ENCODE data around the gene SLU7.

The SLU7 gene

DNA sequence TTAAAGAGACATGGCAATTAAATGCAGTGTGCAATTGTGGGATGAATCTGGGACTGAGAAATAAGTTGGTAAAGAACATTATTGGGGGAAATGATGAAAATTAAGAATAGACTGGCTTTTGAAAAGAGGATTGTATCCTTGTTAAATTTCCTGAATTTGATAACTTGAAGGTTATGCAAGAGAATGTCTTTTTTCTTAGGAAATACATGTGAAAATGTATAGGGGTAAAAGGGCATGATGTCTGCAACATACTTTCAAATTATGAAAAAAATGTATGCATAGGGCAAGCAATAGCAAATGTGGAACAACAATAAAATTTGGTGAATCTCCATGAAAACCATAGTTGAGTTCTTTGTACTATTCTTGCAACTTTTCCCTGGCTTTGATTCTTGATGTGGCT lies 26.9 kb upstream of the SLU7 start:
- no peak overlapping the region for H3K4me3 ChIP-seq (ENCODE audit: low read length)
- H2BK120ac ChIP-seq (ENCODE audit: low read depth, low read length): no peak overlapping the region
- H3K9ac ChIP-seq (ENCODE audit: low read length): no peak overlapping the region
- H3K27me3 ChIP-seq (ENCODE audit: insufficient read depth, low read length, poor library complexity): no peaks in the 10 kb centered on the region
- H3K18ac ChIP-seq (ENCODE audit: low read length): no peak overlapping the region
- DNase-seq: no peak
- H2AK5ac ChIP-seq (ENCODE audit: low read length): no peak overlapping the region
- no peaks in the 10 kb centered on the region for H3K4me1 ChIP-seq (ENCODE audit: control insufficient read depth, low read depth, low read length)
- no peak overlapping the region for H3K23ac ChIP-seq (ENCODE audit: low read length)
- H3K56ac ChIP-seq (ENCODE audit: low read length): no peak overlapping the region
- no peak overlapping the region for H4K8ac ChIP-seq (ENCODE audit: low read depth, low read length)
- no peak overlapping the region for H2BK5ac ChIP-seq (ENCODE audit: low read length)
- no peak overlapping the region for H4K5ac ChIP-seq (ENCODE audit: low read length)
- H3K4ac ChIP-seq (ENCODE audit: low read depth, low read length): no peak overlapping the region
- no peaks in the 10 kb centered on the region for H3K36me3 ChIP-seq (ENCODE audit: control insufficient read depth, insufficient read depth, low read length)
- H3K27ac ChIP-seq (ENCODE audit: low read depth, low read length): no peak overlapping the region
- H3K79me2 ChIP-seq (ENCODE audit: control insufficient read depth, insufficient read depth, low read length): no peaks in the 10 kb centered on the region
- no peak overlapping the region for H2BK15ac ChIP-seq (replicated peaks; ENCODE audit: low read depth)
- H3K4me2 ChIP-seq (ENCODE audit: low read length): no peak overlapping the region
- no peaks in the 10 kb centered on the region for H3K79me1 ChIP-seq (ENCODE audit: low read length)

GRCh38 chr5:160445132-160445531 lies 26.3 kb upstream of the SLU7 start:
- no peak overlapping the region for H3K18ac ChIP-seq (ENCODE audit: low read length)
- H3K79me2 ChIP-seq (ENCODE audit: control insufficient read depth, insufficient read depth, low read length): no peaks in the 10 kb centered on the region
- no peak overlapping the region for H3K23ac ChIP-seq (ENCODE audit: low read length)
- no peak overlapping the region for H4K8ac ChIP-seq (ENCODE audit: low read depth, low read length)
- H2BK120ac ChIP-seq (ENCODE audit: low read depth, low read length): no peak overlapping the region
- H3K27me3 ChIP-seq (ENCODE audit: insufficient read depth, low read length, poor library complexity): no peaks in the 10 kb centered on the region
- no peak overlapping the region for H4K5ac ChIP-seq (ENCODE audit: low read length)
- no peak overlapping the region for H3K4me3 ChIP-seq (ENCODE audit: low read length)
- H3K4me2 ChIP-seq (ENCODE audit: low read length): no peak overlapping the region
- H3K79me1 ChIP-seq (ENCODE audit: low read length): no peaks in the 10 kb centered on the region
- no peaks in the 10 kb centered on the region for H3K4me1 ChIP-seq (ENCODE audit: control insufficient read depth, low read depth, low read length)
- WGBS (ENCODE audit: extremely low coverage, insufficient coverage, low lambda C conversion rate): no CpG with 5 or more reads among the region's 1 CpG
- no peak overlapping the region for H3K4ac ChIP-seq (ENCODE audit: low read depth, low read length)
- no peak overlapping the region for H3K27ac ChIP-seq (ENCODE audit: low read depth, low read length)
- H3K36me3 ChIP-seq (ENCODE audit: control insufficient read depth, insufficient read depth, low read length): no peaks in the 10 kb centered on the region
- no peak overlapping the region for H2AK5ac ChIP-seq (ENCODE audit: low read length)
- H3K9ac ChIP-seq (ENCODE audit: low read length): no peak overlapping the region
- H3K56ac ChIP-seq (ENCODE audit: low read length): no peak overlapping the region
- DNase-seq: no peak
- no peak overlapping the region for H2BK15ac ChIP-seq (replicated peaks; ENCODE audit: low read depth)
- no peak overlapping the region for H2BK5ac ChIP-seq (ENCODE audit: low read length)

DNA sequence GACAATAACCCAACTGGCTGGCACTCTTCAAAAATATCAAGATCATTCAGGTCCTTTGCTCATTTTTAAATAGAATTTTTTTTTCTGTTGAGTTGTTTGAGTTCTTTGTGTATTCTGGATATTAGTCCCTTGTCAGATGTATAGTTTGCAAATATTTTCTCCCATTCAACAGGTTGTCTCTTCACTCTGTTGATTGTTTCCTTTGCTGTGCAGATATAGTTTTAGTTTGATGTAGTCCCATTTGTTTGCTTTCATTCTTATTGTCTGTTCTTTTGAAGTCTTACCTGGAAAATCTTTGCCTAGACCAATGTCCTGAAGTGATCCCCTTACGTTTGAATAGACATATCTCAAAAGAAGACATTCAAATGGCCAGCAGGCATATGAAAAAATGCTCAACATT lies 25.5 kb upstream of the SLU7 start:
- Histone ChIP-seq H2BK15ac (replicated peaks; ENCODE audit: low read depth) (no peak overlapping the region), H2BK120ac (ENCODE audit: low read depth, low read length) (no peak overlapping the region), H3K79me2 (ENCODE audit: control insufficient read depth, insufficient read depth, low read length) (no peaks in the 10 kb centered on the region), H3K4me2 (ENCODE audit: low read length) (no peak overlapping the region), H3K79me1 (ENCODE audit: low read length) (no peaks in the 10 kb centered on the region), H3K4me1 (ENCODE audit: control insufficient read depth, low read depth, low read length) (no peaks in the 10 kb centered on the region), H2BK5ac (ENCODE audit: low read length) (no peak overlapping the region), H3K23ac (ENCODE audit: low read length) (no peak overlapping the region), H3K27me3 (ENCODE audit: insufficient read depth, low read length, poor library complexity) (no peaks in the 10 kb centered on the region), H3K27ac (ENCODE audit: low read depth, low read length) (no peak overlapping the region), H3K18ac (ENCODE audit: low read length) (no peak overlapping the region), H2AK5ac (ENCODE audit: low read length) (no peak overlapping the region), H3K56ac (ENCODE audit: low read length) (no peak overlapping the region), H3K9ac (ENCODE audit: low read length) (no peak overlapping the region), H4K8ac (ENCODE audit: low read depth, low read length) (no peak overlapping the region), H4K5ac (ENCODE audit: low read length) (no peak overlapping the region), H3K36me3 (ENCODE audit: control insufficient read depth, insufficient read depth, low read length) (no peaks in the 10 kb centered on the region), H3K4ac (ENCODE audit: low read depth, low read length) (no peak overlapping the region), H3K4me3 (ENCODE audit: low read length) (no peak overlapping the region)
- DNase-seq: no peak
- WGBS (ENCODE audit: extremely low coverage, insufficient coverage, low lambda C conversion rate): no CpG with 5 or more reads among the region's 1 CpG

DNA sequence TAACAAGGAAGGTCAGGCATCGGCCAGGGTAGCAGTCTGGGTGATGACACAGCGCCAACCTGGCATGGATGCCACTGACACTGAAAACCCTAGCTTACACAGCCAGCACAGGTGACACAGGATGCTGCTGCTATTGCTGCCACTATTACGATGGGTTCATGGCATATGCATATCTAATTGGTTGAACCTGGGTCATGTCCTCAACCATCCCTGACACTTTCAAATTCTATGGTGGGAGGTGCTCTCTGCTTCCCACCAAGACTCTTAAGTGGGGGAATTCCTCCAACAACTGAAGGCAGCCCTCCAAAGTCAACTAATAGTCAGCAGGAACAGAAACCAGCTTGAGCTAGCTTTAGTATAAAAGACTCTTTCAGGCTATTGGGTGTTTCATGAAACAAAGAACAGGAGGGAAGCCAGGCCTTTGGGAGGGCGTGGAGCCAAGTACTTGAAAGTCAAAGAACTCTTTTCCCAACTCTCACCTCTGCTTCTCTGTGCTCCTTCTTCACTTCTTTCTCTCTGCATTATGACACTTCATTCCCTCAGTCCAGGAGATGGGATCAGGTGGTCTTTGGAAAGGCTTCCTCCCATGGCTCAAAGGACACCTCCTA lies 24.0 kb upstream of the SLU7 start:
- H3K4me2 ChIP-seq (ENCODE audit: low read length): no peak overlapping the region
- H3K23ac ChIP-seq (ENCODE audit: low read length): no peak overlapping the region
- H3K9ac ChIP-seq (ENCODE audit: low read length): no peak overlapping the region
- no peak overlapping the region for H3K27ac ChIP-seq (ENCODE audit: low read depth, low read length)
- H2BK15ac ChIP-seq (replicated peaks; ENCODE audit: low read depth): no peak overlapping the region
- no peak overlapping the region for H3K4me3 ChIP-seq (ENCODE audit: low read length)
- no peak overlapping the region for H3K56ac ChIP-seq (ENCODE audit: low read length)
- H4K8ac ChIP-seq (ENCODE audit: low read depth, low read length): no peak overlapping the region
- H4K5ac ChIP-seq (ENCODE audit: low read length): no peak overlapping the region
- H3K79me1 ChIP-seq (ENCODE audit: low read length): no peaks in the 10 kb centered on the region
- no peak overlapping the region for H3K18ac ChIP-seq (ENCODE audit: low read length)
- WGBS (ENCODE audit: extremely low coverage, insufficient coverage, low lambda C conversion rate): no CpG with 5 or more reads among the region's 4 CpGs
- no peaks in the 10 kb centered on the region for H3K4me1 ChIP-seq (ENCODE audit: control insufficient read depth, low read depth, low read length)
- no peak for DNase-seq
- H3K4ac ChIP-seq (ENCODE audit: low read depth, low read length): no peak overlapping the region
- no peaks in the 10 kb centered on the region for H3K27me3 ChIP-seq (ENCODE audit: insufficient read depth, low read length, poor library complexity)
- H2AK5ac ChIP-seq (ENCODE audit: low read length): no peak overlapping the region
- no peak overlapping the region for H2BK120ac ChIP-seq (ENCODE audit: low read depth, low read length)
- no peaks in the 10 kb centered on the region for H3K79me2 ChIP-seq (ENCODE audit: control insufficient read depth, insufficient read depth, low read length)
- H2BK5ac ChIP-seq (ENCODE audit: low read length): no peak overlapping the region
- H3K36me3 ChIP-seq (ENCODE audit: control insufficient read depth, insufficient read depth, low read length): no peaks in the 10 kb centered on the region

DNA sequence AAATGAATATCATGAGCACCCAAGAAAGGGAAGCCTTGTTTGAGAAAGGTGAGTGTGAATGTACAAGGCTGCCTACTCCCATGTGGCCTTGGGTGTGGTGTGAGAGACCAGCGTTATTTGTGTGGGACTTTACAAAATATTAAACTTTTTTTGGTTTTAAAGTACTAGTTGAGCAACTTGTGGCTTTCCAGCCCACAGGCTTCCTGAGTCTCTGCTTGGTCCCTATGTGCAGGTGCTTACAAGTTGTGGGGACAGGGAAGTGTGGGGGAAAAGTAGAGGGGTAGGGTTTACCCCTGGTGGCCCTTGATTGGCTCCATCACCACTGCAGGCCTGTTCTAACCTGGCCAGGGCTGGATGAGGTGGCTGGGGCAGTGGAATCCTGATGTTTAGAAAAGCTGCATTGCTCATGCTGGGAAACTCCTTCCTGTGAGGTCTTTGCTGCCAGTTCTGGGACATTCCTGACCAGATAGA lies 22.5 kb upstream of the SLU7 start:
- Histone ChIP-seq H3K4ac (ENCODE audit: low read depth, low read length) (no peak overlapping the region), H2BK5ac (ENCODE audit: low read length) (no peak overlapping the region), H3K27me3 (ENCODE audit: insufficient read depth, low read length, poor library complexity) (no peaks in the 10 kb centered on the region), H3K23ac (ENCODE audit: low read length) (no peak overlapping the region), H4K5ac (ENCODE audit: low read length) (no peak overlapping the region), H2BK120ac (ENCODE audit: low read depth, low read length) (no peak overlapping the region), H3K56ac (ENCODE audit: low read length) (no peak overlapping the region), H3K4me2 (ENCODE audit: low read length) (no peak overlapping the region), H2AK5ac (ENCODE audit: low read length) (no peak overlapping the region), H3K79me1 (ENCODE audit: low read length) (no peaks in the 10 kb centered on the region), H2BK15ac (replicated peaks; ENCODE audit: low read depth) (no peak overlapping the region), H3K4me3 (ENCODE audit: low read length) (no peak overlapping the region), H3K18ac (ENCODE audit: low read length) (no peak overlapping the region), H3K27ac (ENCODE audit: low read depth, low read length) (no peak overlapping the region), H4K8ac (ENCODE audit: low read depth, low read length) (no peak overlapping the region), H3K9ac (ENCODE audit: low read length) (no peak overlapping the region), H3K79me2 (ENCODE audit: control insufficient read depth, insufficient read depth, low read length) (no peaks in the 10 kb centered on the region), H3K4me1 (ENCODE audit: control insufficient read depth, low read depth, low read length) (no peaks in the 10 kb centered on the region), H3K36me3 (ENCODE audit: control insufficient read depth, insufficient read depth, low read length) (no peaks in the 10 kb centered on the region)
- no peak for DNase-seq
- WGBS (ENCODE audit: extremely low coverage, insufficient coverage, low lambda C conversion rate): no CpG with 5 or more reads among the region's 1 CpG

GRCh38 chr5:160439205-160439600 lies 20.3 kb upstream of the SLU7 start:
- H3K27me3 ChIP-seq (ENCODE audit: insufficient read depth, low read length, poor library complexity): no peaks in the 10 kb centered on the region
- H3K56ac ChIP-seq (ENCODE audit: low read length): peak overlapping the region; percentile 61
- H3K36me3 ChIP-seq (ENCODE audit: control insufficient read depth, insufficient read depth, low read length): no peaks in the 10 kb centered on the region
- no peak overlapping the region for H2BK15ac ChIP-seq (replicated peaks; ENCODE audit: low read depth)
- no peak overlapping the region for H3K4ac ChIP-seq (ENCODE audit: low read depth, low read length)
- no peaks in the 10 kb centered on the region for H3K79me2 ChIP-seq (ENCODE audit: control insufficient read depth, insufficient read depth, low read length)
- H3K18ac ChIP-seq (ENCODE audit: low read length): no peak overlapping the region
- no peak overlapping the region for H2BK120ac ChIP-seq (ENCODE audit: low read depth, low read length)
- H3K79me1 ChIP-seq (ENCODE audit: low read length): no peaks in the 10 kb centered on the region
- H3K9ac ChIP-seq (ENCODE audit: low read length): peak overlapping the region; percentile 26
- H4K5ac ChIP-seq (ENCODE audit: low read length): no peak overlapping the region
- H3K4me2 ChIP-seq (ENCODE audit: low read length): peak overlapping the region; percentile 87
- H4K8ac ChIP-seq (ENCODE audit: low read depth, low read length): no peak overlapping the region
- H2AK5ac ChIP-seq (ENCODE audit: low read length): no peak overlapping the region
- H3K23ac ChIP-seq (ENCODE audit: low read length): no peak overlapping the region
- H2BK5ac ChIP-seq (ENCODE audit: low read length): no peak overlapping the region
- peak; percentile 88 for DNase-seq
- no CpG with 5 or more reads among the region's 11 CpGs for WGBS (ENCODE audit: extremely low coverage, insufficient coverage, low lambda C conversion rate)
- H3K4me3 ChIP-seq (ENCODE audit: low read length): no peak overlapping the region
- H3K27ac ChIP-seq (ENCODE audit: low read depth, low read length): no peak overlapping the region
- H3K4me1 ChIP-seq (ENCODE audit: control insufficient read depth, low read depth, low read length): no peaks in the 10 kb centered on the region
